Calu3 (cell line): Measurements from ENCODE around the gene RABGAP1L. TPM values are rescaled to one million over a fixed set of nuclear protein-coding genes. Genes with fewer than 3 reads are reported as not detected.

ENCODE experiments used
- BruUV-seq: library from RNA; stranded (reverse); fragments of 400-500 nt; replicated peaks from 2 replicates; lab custom pipeline; 2021; lab: Mats Ljungman, UMichigan
- CTCF ChIA-PET: fragments of 300-600 bp; sonication (Branson Sonifier 250); formaldehyde crosslinking; loops from one replicate; lab custom pipeline; 2022; ENCODE audit warnings: antibody characterized with exemption; lab: Charles Lee
- DNase-seq: peaks from one replicate; pipeline ENCODE4 v3.0.0; 2022
- H3K27ac Mint-ChIP-seq: one replicate; pipeline ENCODE4 v1.8.0; 2022; ENCODE audit warnings: mixed read lengths; ENCODE audit not compliant: unreplicated experiment
- H3K27me3 Mint-ChIP-seq: one replicate; pipeline ENCODE4 v1.8.0; 2022; ENCODE audit warnings: mixed read lengths; ENCODE audit not compliant: unreplicated experiment
- H3K36me3 Mint-ChIP-seq: one replicate; pipeline ENCODE4 v1.8.0; 2022; ENCODE audit warnings: mild to moderate bottlenecking, moderate library complexity, mixed read lengths; ENCODE audit not compliant: insufficient read depth, unreplicated experiment
- H3K4me1 Mint-ChIP-seq: one replicate; pipeline ENCODE4 v1.8.0; 2022; ENCODE audit warnings: mild to moderate bottlenecking, low read depth, mixed read lengths; ENCODE audit not compliant: unreplicated experiment
- H3K4me3 Mint-ChIP-seq: one replicate; pipeline ENCODE4 v1.8.0; 2022; ENCODE audit warnings: mild to moderate bottlenecking, low read depth, moderate library complexity, mixed read lengths; ENCODE audit not compliant: unreplicated experiment
- H3K9me3 Mint-ChIP-seq: one replicate; pipeline ENCODE4 v1.8.0; 2022; ENCODE audit warnings: low read depth, mixed read lengths; ENCODE audit not compliant: unreplicated experiment
- CTCF ChIP-seq: fragments of 200-600 bp; IDR thresholded peaks from one replicate; pipeline ENCODE4 v1.8.0; 2022; ENCODE audit warnings: antibody characterized with exemption; ENCODE audit not compliant: unreplicated experiment
- intact Hi-C: fragments of 100-400 bp; cut with micrococcal nuclease; formaldehyde crosslinking; loops from one replicate; pipeline ENCODE4 v1.10.0; 2022; ENCODE audit not compliant: unreplicated experiment
- total RNA-seq: library from RNA; stranded (reverse); gene quantifications from 2 replicates; pipeline ENCODE4 v1.2.3, GENCODE V29; 2022

Gene RABGAP1L
- total RNA-seq, 1 experiment from 2014 or later: 135 TPM

- intact Hi-C loops: no loop called here
Observed at GRCh38 chr1:174161813-174162212, 2.5 kb downstream of the RABGAP1L start.

GRCh38 chr1:174164826-174165225, 5.5 kb downstream of the RABGAP1L start:
- CTCF ChIA-PET: no interaction called here
- Mint-ChIP-seq H3K9me3 (no peaks in the 10 kb centered on the region), H3K4me1 (peaks cover 21% of the 10 kb centered on the region), H3K4me3 (no peak overlapping the region), H3K27me3 (no peaks in the 10 kb centered on the region), H3K27ac (no peak overlapping the region), H3K36me3 (peaks cover 6% of the 10 kb centered on the region)
- no peak for DNase-seq
- BruUV-seq: no TSS peak
- no peak for TF ChIP-seq CTCF
- intact Hi-C loops: no loop called here

More at GRCh38 chr1:174161813-174162212, 2.5 kb downstream of the RABGAP1L start:
- H3K4me3 Mint-ChIP-seq: no peak overlapping the region
- no peaks in the 10 kb centered on the region for H3K27me3 Mint-ChIP-seq
- H3K4me1 Mint-ChIP-seq: peaks cover 40% of the 10 kb centered on the region
- TF ChIP-seq CTCF: no peak
- CTCF ChIA-PET: no interaction called here
- no TSS peak for BruUV-seq
- H3K36me3 Mint-ChIP-seq: peaks cover 23% of the 10 kb centered on the region
- no peak overlapping the region for H3K27ac Mint-ChIP-seq
- DNase-seq: no peak
- no peaks in the 10 kb centered on the region for H3K9me3 Mint-ChIP-seq

GRCh38 chr1:174165471-174166137, 6.3 kb downstream of the RABGAP1L start:
- TF ChIP-seq CTCF: no peak
- H3K36me3 Mint-ChIP-seq: no peaks in the 10 kb centered on the region
- no peak for DNase-seq
- no TSS peak for BruUV-seq
- peaks cover 15% of the 10 kb centered on the region for H3K4me1 Mint-ChIP-seq
- intact Hi-C loops: no loop called here
- CTCF ChIA-PET: no interaction called here
- no peak overlapping the region for H3K27ac Mint-ChIP-seq
- no peak overlapping the region for H3K4me3 Mint-ChIP-seq
- H3K27me3 Mint-ChIP-seq: no peaks in the 10 kb centered on the region
- no peaks in the 10 kb centered on the region for H3K9me3 Mint-ChIP-seq

GRCh38 chr1:174166530-174167264, 7.4 kb downstream of the RABGAP1L start:
- Mint-ChIP-seq H3K36me3 (no peaks in the 10 kb centered on the region), H3K4me1 (peaks cover 11% of the 10 kb centered on the region), H3K9me3 (no peaks in the 10 kb centered on the region), H3K4me3 (no peak overlapping the region), H3K27ac (no peak overlapping the region), H3K27me3 (no peaks in the 10 kb centered on the region)
- TF ChIP-seq CTCF: no peak
- BruUV-seq: no TSS peak
- intact Hi-C loops: no loop called here
- no peak for DNase-seq
- CTCF ChIA-PET: no interaction called here
